HL-60 (cell line): ENCODE measurements around the gene TMED3.

Source experiments
- DNase-seq, 2 experiments: peaks; one replicate each; pipeline ENCODE4 v3.0.0-alpha.2; 2010 to 2020; ENCODE audit warnings: low read depth in 1 of 2, low spot score in 1 of 2
- H3K27ac ChIP-seq: fragments of 250-450 bp; sonication (Bioruptor Pico); replicated peaks from 2 replicates; pipeline ENCODE4 v1.5.1; 2020; ENCODE audit warnings: mild to moderate bottlenecking, moderate library complexity
- H3K27me3 ChIP-seq: fragments of 250-450 bp; sonication (Bioruptor Pico); 2 replicates; pipeline ENCODE4 v1.5.1; 2021; ENCODE audit warnings: mild to moderate bottlenecking, moderate library complexity; ENCODE audit not compliant: insufficient read depth, poor library complexity, severe bottlenecking
- H3K4me3 ChIP-seq: replicated peaks from 2 replicates; pipeline ENCODE4 v1.5.1; 2011; ENCODE audit warnings: mild to moderate bottlenecking, control low read depth, low read length; ENCODE audit not compliant: insufficient read depth
- CTCF ChIP-seq: IDR thresholded peaks from one replicate; pipeline ENCODE4 v1.5.1; 2011; ENCODE audit warnings: low read length, control low read depth, inconsistent platforms; ENCODE audit not compliant: insufficient read depth
- GABPA ChIP-seq: IDR thresholded peaks from 2 replicates; pipeline ENCODE4 v1.6.1; 2012; ENCODE audit warnings: low read depth
- POLR2AphosphoS5 ChIP-seq: IDR thresholded peaks from 2 replicates; pipeline ENCODE4 v1.6.1; 2012; ENCODE audit warnings: low read depth
- REST ChIP-seq: IDR thresholded peaks from 2 replicates; pipeline ENCODE4 v1.6.1; 2012; ENCODE audit warnings: low read depth; ENCODE audit not compliant: insufficient replicate concordance
- SPI1 ChIP-seq: IDR thresholded peaks from 2 replicates; pipeline ENCODE4 v1.6.1; 2012; ENCODE audit warnings: low read depth, mild to moderate bottlenecking, borderline replicate concordance

The TMED3 gene

GRCh38 chr15:79321876-79322275, 11.0 kb downstream of the TMED3 start:
- Histone ChIP-seq H3K4me3 (no peak overlapping the region), H3K27me3 (no peaks in the 10 kb centered on the region), H3K27ac (no peak overlapping the region)
- DNase-seq: no peak
- TF ChIP-seq GABPA: no peak
- no peak for TF ChIP-seq REST
- TF ChIP-seq SPI1: no peak
- no peak for TF ChIP-seq CTCF
- TF ChIP-seq POLR2AphosphoS5: no peak

- Histone ChIP-seq H3K27ac (no peak overlapping the region), H3K27me3 (no peaks in the 10 kb centered on the region), H3K4me3 (no peak overlapping the region)
- DNase-seq: no peak
- TF ChIP-seq GABPA: no peak
- no peak for TF ChIP-seq POLR2AphosphoS5
- no peak for TF ChIP-seq REST
- no peak for TF ChIP-seq CTCF
- no peak for TF ChIP-seq SPI1
Observed at GRCh38 chr15:79322306-79322705, 11.4 kb downstream of the TMED3 start.

GRCh38 chr15:79322945-79323344, 12.0 kb downstream of the TMED3 start:
- no peak for TF ChIP-seq GABPA
- TF ChIP-seq CTCF: no peak
- no peak for TF ChIP-seq SPI1
- TF ChIP-seq REST: no peak
- no peak for TF ChIP-seq POLR2AphosphoS5
- no peak overlapping the region for H3K4me3 ChIP-seq
- H3K27ac ChIP-seq: no peak overlapping the region
- DNase-seq: no peak
- H3K27me3 ChIP-seq: no peaks in the 10 kb centered on the region
